PFSK-1 (cell line): ENCODE measurements around the gene GOLGA6A.

Source experiments
- FOXP2 ChIP-seq: optimal IDR thresholded peaks from 2 replicates; pipeline ENCODE3; 2011; ENCODE audit warnings: borderline replicate concordance, control low read depth, inconsistent platforms; ENCODE audit not compliant: insufficient read depth; ENCODE audit errors: extremely low read length, extremely low read depth
- POLR2AphosphoS5 ChIP-seq: IDR thresholded peaks from 2 replicates; pipeline ENCODE4 v1.6.1; 2012; ENCODE audit warnings: low read depth, mild to moderate bottlenecking, control low read depth, low read length, moderate library complexity
- REST ChIP-seq, 2 experiments: IDR thresholded peaks; 2 replicates each; pipeline versions ENCODE4 v1.6.1 to v1.8.0; 2011 to 2012; ENCODE audit warnings: low read depth in 2 of 2, low read length in 2 of 2, control low read depth in 1 of 2, inconsistent platforms in 1 of 2, mild to moderate bottlenecking in 1 of 2, moderate library complexity in 1 of 2; ENCODE audit not compliant: insufficient read depth in 1 of 2
- SIN3A ChIP-seq: IDR thresholded peaks from 2 replicates; pipeline ENCODE4 v1.6.1; 2012; ENCODE audit warnings: mild to moderate bottlenecking, low read length, moderate library complexity, borderline replicate concordance; ENCODE audit not compliant: insufficient read depth
- TAF1 ChIP-seq: IDR thresholded peaks from 2 replicates; pipeline ENCODE4 v1.6.1; 2012; ENCODE audit warnings: low read length, control low read depth, borderline replicate concordance; ENCODE audit not compliant: insufficient read depth

The GOLGA6A gene

GRCh38 chr15:74041311-74041756 lies 41.0 kb downstream of the GOLGA6A start:
- TF ChIP-seq FOXP2: no peak
- no peak for TF ChIP-seq SIN3A
- no peak for TF ChIP-seq POLR2AphosphoS5
- TF ChIP-seq REST (IDR thresholded peaks at IDR 0.05; ENCODE audit: insufficient read depth in 1 of 2, low read depth in 2 of 2, low read length in 2 of 2): no peak
- TF ChIP-seq TAF1: no peak

GRCh38 chr15:74040109-74040850 lies 42.1 kb downstream of the GOLGA6A start:
- TF ChIP-seq POLR2AphosphoS5 (no peak), REST (IDR thresholded peaks at IDR 0.05; ENCODE audit: insufficient read depth in 1 of 2, low read depth in 2 of 2, low read length in 2 of 2) (no peak), SIN3A (no peak), TAF1 (no peak), FOXP2 (no peak)

GRCh38 chr15:74039656-74040010 lies 42.7 kb downstream of the GOLGA6A start:
- TF ChIP-seq FOXP2 (no peak), SIN3A (no peak), REST (IDR thresholded peaks at IDR 0.05; ENCODE audit: insufficient read depth in 1 of 2, low read depth in 2 of 2, low read length in 2 of 2) (no peak), POLR2AphosphoS5 (no peak), TAF1 (no peak)

- TF ChIP-seq TAF1: no peak
Measured at GRCh38 chr15:74038707-74039655, 43.4 kb downstream of the GOLGA6A start.

- TF ChIP-seq SIN3A (no peak), FOXP2 (no peak), TAF1 (no peak), REST (IDR thresholded peaks at IDR 0.05; ENCODE audit: insufficient read depth in 1 of 2, low read depth in 2 of 2, low read length in 2 of 2) (no peak), POLR2AphosphoS5 (no peak)
Measured at GRCh38 chr15:74037171-74038117, 44.9 kb downstream of the GOLGA6A start.
